Esophagus mucosa (tissue), 1 donor: ENCODE data around the gene CCT7. TPM values are rescaled to one million over a fixed set of nuclear protein-coding genes. Genes with fewer than 3 reads are reported as not detected.

Experiments
- ATAC-seq: fragments of 200-7000 bp; cut with Tn5 transposase; one replicate; pipeline ENCODE4 v1.9.1; 2020
- total RNA-seq: library from RNA; stranded (reverse); gene quantifications from one replicate; pipeline ENCODE4 v1.2.4, GENCODE V29; 2023
- donor health status: DM: yes; HTN: yes; CAD: no.

The CCT7 gene
- 253 TPM for total RNA-seq

GRCh38 chr2:73233932-73234832 is at the start of gene CCT7:
CCT7 (plus strand) TSS chr2:73234308; CDS start chr2:73234379, 71 bp downstream.
- peak; percentile 81 for ATAC-seq

DNA sequence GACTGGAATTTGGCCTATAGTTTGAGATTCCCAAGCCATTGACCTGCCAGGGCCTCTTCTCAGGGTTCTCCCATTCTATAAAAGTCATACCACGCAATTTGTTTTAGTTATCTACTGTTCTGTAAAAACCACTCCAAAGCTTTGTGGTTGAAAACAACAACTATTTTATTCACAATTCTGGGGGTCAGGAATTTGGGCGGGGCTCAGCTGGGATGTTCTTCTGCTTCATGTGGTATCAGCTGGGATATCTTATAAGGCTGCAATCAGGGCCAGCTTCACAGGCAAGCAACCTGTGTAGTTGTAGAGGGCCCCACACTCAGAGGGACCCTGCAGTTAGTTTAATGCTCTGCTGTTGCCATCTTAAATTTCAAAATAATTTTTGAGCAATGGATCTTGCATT is 48.1 kb upstream of the CCT7 start:
- ATAC-seq: no peak

DNA sequence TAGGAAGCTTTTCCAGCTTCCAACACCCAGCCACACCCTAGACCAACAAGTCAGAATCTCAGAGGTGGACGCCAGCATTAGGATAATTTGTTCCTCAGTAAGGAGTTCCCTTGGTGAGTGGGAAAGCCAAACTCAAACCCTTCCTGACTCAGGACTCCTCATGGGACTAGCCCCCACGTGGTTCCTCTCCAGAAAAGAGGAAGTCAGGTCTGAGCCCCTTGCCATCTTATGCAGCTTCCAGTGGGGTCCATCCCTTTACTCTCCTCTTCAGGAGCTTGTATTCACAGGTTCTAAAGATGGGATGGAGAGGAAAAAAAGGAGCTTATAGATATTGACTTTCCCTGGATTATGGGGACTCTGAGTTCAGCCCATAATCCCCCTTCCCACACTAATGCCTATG is 46.6 kb upstream of the CCT7 start:
- ATAC-seq: no peak

DNA sequence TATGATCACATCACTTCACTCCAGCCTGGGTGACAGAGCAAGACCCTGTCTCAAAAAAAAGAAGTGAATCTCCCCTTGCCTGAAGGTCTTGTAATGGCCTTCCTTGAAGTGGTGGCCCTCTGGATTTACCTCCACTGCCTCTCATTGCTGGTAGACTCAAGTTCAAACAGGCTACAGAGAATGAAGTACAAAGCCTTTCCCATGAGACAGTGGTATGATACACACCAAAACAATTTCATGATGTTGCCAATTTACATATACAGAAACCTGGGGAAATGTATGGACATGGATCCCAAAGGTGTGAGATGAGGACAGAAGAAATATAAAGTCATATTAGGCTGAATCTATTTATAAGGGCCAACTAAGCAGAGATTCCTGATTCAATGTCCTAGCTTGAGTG is 36.5 kb upstream of the CCT7 start:
- no peak for ATAC-seq

DNA sequence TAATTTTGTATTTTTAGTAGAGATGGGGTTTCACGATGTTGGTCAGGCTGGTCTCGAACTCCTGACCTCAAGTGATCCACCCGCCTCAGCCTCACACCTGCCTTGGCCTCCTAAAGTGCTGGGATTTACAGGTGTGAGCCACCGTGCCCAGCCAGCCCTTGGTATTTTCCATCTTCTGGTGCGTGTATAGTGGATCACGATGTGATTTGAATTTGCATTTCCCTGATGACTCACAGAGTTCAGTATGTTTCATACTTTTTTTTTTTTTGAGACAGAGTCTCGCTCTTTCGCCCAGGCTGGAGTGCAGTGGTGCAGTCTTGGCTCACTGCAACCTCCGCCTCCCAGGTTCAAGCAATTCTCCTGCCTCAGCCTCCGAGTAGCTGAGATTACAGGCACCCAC is 33.8 kb upstream of the CCT7 start:
- peak; percentile 64 for ATAC-seq

- peak; percentile 45 for ATAC-seq
These were observed 31.7 kb upstream of the CCT7 start, which contains the start of gene NOTO for GRCh38 chr2:73202156-73203054. NOTO (plus strand) TSS chr2:73202574; CDS start chr2:73202667, 93 bp downstream.

DNA sequence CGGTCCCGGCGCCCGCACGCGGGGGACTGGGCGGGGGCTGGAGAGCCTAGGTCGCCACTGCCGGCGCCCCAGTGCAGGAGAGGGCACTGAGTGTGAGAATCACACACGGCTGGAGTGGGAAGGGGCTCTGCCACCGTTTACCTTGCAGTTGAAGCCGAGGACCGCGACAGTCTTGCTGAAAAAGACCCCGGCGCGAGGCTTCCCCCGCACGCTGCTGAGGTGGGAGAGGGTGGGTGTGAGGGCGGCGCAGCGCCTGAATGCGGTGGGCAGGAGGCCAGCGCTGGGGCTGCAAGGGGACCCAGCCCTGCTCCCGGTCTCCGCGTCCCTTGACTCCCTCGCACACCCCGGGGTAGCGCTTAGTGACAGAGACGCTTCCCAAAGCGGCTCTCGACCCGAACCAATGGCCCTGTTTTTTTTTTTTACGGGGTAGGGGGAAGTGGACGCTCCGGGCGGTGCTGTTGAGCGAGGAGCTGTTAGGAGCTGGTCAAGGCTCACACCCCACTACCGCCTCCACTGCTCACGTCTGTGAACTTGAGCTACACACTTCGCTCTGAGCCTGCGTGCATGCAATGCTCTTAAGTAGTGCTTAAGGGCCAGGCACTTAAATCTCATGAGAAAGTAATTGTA is 30.9 kb upstream of the CCT7 start:
- peak; percentile 17 for ATAC-seq

DNA sequence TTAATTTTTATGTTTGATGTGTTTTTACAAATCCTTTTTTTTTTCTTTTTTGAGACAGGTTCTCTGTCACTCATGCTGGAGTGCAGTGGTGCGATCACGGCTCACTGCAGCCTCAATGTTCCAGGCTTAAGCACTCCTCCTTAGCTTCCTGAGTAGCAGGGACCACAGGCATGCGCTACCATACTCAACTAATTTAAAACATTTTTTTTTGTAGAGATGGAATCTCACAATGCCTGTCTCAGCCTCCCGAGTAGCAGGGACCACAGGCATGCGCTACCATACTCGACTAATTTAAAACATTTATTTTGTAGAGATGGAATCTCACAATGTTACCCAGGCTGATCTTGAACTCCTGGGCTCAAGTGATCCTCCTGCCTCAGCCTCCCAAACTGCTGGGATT is 28.5 kb upstream of the CCT7 start:
- ATAC-seq: no peak

DNA sequence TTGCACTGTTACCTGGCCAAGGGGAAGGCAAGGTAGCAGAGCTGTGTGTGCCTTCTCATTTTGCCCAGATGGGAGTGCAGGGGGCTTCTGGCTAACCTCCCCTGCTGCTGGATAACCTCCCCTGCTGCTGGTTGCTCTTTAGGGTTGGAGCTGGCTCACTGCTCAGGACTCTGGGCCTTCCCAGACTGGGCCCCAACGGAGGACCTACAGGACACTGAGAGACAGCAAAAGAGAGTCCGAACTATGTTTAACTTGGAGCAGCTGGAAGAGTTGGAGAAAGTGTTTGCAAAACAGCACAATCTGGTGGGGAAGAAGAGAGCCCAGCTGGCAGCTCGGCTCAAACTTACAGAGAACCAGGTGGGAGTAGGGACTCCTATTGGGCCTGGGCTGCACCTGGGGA is 25.9 kb upstream of the CCT7 start:
- no peak for ATAC-seq

- no peak for ATAC-seq
These were observed 24.1 kb upstream of the CCT7 start for GRCh38 chr2:73210019-73210418.

- ATAC-seq: no peak
These were observed 23.4 kb upstream of the CCT7 start for GRCh38 chr2:73210696-73211095.

DNA sequence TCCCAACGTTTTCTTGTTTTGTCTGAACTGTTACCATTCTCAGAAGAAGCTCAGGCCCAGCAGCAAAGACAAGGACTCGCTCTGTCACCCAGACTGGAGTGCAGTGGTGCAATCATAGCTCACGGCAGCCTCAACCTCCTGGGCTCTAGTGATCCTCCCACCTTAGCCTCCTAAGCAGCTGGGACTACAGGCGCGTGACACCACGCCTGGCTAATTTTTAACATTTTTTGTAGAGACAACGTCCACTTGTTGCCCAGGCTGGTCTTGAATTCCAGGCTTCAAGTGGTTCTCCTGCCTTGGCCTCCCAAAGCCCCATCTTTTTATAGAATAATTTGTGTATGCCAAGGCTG is 22.0 kb upstream of the CCT7 start:
- ATAC-seq: no peak

DNA sequence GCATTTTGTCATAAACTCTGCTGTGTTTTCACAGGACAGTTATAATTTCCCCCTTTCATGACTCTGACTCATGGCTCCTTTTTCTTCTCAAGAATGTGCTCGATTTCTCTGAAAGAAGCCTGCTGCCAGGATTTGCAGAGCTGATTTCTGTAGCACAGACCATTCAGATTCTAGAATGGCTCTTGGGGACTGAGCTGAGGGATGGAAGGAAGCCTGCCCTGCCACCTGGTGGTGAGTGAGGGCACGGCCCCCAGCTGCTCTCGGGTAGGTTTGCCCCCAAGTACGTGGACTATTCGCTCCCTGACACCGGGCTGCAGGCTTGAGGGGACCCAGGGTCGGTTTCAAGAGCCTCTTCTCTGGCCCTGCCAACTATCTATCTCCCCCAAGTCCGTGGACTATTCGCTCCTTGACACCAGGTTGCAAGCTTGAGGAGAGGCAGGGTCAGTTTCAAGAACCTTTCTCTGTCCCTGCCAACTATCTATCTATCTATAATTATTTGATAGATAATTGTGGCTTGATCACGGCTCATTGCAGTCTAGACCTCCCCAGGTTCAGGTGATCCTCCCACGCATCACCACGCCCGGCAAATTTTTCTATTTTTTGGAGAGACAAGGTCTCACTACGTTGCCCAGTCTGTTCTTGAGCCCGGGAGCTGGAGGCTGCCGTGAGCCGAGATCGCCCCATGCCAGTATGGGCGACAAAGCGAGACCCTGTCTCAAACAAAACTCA is 21.5 kb upstream of the CCT7 start:
- peak; percentile 76 for ATAC-seq

DNA sequence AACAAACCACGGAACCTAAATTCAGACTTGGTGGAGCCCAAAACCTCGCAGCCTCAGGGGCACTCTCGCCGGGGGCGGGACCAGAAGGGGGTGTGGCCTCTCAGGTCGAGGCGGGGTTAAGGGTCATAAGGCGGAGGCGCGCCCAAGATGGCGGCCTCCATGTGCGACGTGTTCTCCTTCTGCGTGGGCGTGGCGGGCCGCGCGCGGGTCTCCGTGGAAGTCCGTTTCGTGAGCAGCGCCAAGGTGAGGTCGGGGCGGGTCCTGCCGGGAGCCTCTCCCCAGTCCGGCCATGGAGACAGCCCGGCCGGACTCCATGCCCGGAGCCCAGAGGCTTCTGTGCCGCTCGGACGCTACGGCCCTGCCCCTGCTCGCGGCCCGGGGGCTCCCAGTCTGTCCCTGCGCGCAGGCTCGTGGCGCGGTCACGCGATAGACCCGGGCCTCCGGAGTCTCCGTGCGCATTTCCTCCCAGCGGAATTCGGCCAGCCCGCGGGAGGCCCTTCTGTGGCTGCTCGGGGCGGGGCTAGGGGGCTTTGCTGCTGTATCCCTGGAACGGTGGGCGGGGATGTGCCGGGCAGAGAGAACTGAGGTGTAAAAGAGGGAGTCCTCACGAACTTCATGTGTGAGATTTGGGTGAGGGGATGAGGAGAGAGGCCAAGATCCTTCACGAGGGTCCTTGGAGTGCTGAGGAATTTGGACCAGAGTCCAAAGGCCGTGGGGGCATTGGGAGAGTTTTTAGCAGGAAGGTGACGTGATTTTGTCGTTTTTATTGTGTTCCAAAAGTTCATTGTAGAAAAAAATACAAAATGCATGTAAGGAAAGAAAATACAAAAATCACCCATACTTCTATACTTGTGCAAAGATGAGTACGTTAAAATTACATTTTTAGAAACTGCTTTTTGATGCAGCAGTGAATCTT is 19.7 kb upstream of the CCT7 start, which contains the start of gene SMYD5:
Gene SMYD5 (plus strand): TSS at position 126 of the 916 bp plus-strand sequence. CDS start 22 bp downstream, at position 148.
- ATAC-seq: peak; percentile 91

DNA sequence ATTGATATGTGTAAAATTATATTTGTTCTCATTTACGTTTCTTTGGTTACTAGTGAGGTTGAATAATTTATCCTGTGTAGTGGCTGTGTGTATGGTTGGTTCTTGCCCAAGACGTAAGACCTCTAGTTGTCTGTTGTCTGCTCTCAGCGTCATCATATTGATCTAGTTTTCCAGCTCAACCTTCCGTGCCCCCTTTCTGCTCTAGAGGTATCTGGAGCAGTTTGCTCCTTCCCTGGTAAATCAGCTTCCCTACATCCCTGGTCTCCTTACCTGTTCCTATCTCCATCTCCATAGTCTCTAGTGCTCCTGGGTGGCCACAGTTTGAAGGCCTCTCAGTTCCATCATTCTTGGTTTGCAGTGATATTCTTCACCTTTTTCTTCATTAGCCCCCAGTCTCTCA is 18.9 kb upstream of the CCT7 start:
- no peak for ATAC-seq

DNA sequence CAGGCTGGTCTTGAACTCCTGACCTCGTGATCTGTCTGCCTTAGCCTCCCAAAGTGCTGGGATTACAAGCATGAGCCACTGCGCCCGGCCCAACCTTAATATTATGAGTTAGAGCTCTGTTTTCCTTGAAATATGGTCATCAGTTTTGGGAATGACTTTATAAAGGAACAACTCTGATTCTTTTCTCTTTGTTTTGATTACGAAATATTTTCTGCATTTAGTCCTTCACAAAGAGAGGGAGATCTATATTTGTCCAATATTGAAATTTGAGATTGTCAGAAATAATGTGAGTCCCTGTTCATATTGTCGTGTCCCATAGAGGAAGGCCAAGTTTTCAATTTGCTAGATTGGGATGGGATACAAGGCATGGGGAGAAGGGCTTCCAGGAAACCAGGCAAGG is 16.9 kb upstream of the CCT7 start:
- ATAC-seq: no peak

GRCh38 chr2:73217826-73218225 is 16.3 kb upstream of the CCT7 start:
- no peak for ATAC-seq

GRCh38 chr2:73218298-73218697 is 15.8 kb upstream of the CCT7 start:
- no peak for ATAC-seq

- ATAC-seq: no peak
These were observed 10.3 kb upstream of the CCT7 start for GRCh38 chr2:73223821-73224220.

GRCh38 chr2:73225513-73226360 is 8.4 kb upstream of the CCT7 start:
- no peak for ATAC-seq
